ENCODE data around the gene ACTBL2.

The ACTBL2 gene

DNA sequence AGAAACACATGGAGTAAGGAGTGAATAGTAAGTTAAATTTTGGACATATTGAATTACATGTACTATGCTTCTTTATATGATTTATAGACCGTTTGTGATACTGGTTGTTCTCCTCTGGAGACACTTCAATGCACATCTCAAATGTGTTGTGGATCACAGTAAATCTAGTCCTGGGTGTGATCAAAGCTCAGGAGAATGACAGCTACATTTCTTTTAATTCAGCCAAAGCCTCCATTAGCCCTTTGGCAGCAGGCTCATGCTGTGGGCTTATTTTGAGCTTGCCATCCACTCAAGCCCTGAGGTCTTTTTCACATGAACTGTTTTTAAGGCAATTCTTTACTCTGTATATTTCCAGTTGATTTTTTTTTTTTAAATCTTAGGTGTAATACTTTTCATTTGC is 34.6 kb upstream of the ACTBL2 start:
- no peak for DNase-seq (ENCODE audit: low spot score)
- in situ Hi-C loops (cut with MboI; ENCODE audit: low sequenced_read_pairs, unreplicated experiment), result loop anchor here (25.0 kb wide), 1 partner anchor 945 kb away; the partner anchor contains the start of gene PLK2
- TF ChIP-seq, protein P1, sequence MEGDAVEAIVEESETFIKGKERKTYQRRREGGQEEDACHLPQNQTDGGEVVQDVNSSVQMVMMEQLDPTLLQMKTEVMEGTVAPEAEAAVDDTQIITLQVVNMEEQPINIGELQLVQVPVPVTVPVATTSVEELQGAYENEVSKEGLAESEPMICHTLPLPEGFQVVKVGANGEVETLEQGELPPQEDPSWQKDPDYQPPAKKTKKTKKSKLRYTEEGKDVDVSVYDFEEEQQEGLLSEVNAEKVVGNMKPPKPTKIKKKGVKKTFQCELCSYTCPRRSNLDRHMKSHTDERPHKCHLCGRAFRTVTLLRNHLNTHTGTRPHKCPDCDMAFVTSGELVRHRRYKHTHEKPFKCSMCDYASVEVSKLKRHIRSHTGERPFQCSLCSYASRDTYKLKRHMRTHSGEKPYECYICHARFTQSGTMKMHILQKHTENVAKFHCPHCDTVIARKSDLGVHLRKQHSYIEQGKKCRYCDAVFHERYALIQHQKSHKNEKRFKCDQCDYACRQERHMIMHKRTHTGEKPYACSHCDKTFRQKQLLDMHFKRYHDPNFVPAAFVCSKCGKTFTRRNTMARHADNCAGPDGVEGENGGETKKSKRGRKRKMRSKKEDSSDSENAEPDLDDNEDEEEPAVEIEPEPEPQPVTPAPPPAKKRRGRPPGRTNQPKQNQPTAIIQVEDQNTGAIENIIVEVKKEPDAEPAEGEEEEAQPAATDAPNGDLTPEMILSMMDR (IDR thresholded peaks at IDR 0.05; ENCODE audit: borderline replicate concordance, control extremely low read depth, extremely low read depth, insufficient read depth, missing control alignments), result no peak

DNA sequence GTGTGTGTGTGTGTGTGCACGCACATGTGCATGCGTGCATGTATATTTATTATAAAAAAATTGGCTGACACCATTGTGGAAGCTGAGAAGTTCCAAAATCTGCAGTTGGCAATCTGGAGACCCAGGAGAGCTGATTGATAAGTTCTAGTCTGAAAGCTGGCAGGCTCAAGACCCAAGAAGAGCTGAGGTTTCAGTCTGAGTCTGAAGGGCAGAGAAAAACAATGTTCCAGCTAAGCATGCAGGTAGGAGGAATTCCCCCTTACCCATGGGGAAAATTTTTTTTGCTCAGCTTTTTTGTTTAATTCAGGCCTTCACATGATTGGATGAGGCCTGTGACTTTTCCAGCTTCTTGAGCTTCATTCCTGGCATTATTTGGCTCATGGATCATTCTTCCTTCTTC is 31.2 kb upstream of the ACTBL2 start:
- TF ChIP-seq, protein P1 (IDR thresholded peaks at IDR 0.05; ENCODE audit: borderline replicate concordance, control extremely low read depth, extremely low read depth, insufficient read depth, missing control alignments), result no peak
- DNase-seq (ENCODE audit: low spot score), result no peak
- in situ Hi-C loops (cut with MboI; ENCODE audit: low sequenced_read_pairs, unreplicated experiment), result loop anchor here (25.0 kb wide), 1 partner anchor 949 kb away; the partner anchor contains the start of gene PLK2

DNA sequence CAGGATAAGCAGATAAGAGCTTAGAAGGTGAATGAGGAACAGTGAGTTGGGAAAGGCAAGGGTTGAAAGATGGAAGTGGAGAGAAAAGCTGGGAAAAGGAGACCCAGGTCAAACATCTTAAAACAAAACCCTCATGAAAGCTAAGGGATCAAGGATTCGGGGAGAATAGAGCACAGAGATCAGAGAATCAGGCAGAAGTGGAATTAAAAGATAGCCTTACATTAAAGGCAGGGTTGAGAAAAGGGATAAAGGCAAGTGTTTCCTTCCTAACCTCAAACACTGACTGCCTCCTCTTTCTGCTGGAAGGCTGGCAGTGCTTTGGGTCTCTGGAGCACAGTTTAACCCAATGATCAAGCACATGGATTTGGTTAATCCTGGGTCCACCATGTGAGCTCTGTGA is 28.7 kb upstream of the ACTBL2 start:
- in situ Hi-C loops (cut with MboI; ENCODE audit: low sequenced_read_pairs, unreplicated experiment), result loop anchor here (25.0 kb wide), 1 partner anchor 951 kb away; the partner anchor contains the start of gene PLK2
- TF ChIP-seq, protein P1 (IDR thresholded peaks at IDR 0.05; ENCODE audit: borderline replicate concordance, control extremely low read depth, extremely low read depth, insufficient read depth, missing control alignments), result no peak
- no peak for DNase-seq (ENCODE audit: low spot score)

DNA sequence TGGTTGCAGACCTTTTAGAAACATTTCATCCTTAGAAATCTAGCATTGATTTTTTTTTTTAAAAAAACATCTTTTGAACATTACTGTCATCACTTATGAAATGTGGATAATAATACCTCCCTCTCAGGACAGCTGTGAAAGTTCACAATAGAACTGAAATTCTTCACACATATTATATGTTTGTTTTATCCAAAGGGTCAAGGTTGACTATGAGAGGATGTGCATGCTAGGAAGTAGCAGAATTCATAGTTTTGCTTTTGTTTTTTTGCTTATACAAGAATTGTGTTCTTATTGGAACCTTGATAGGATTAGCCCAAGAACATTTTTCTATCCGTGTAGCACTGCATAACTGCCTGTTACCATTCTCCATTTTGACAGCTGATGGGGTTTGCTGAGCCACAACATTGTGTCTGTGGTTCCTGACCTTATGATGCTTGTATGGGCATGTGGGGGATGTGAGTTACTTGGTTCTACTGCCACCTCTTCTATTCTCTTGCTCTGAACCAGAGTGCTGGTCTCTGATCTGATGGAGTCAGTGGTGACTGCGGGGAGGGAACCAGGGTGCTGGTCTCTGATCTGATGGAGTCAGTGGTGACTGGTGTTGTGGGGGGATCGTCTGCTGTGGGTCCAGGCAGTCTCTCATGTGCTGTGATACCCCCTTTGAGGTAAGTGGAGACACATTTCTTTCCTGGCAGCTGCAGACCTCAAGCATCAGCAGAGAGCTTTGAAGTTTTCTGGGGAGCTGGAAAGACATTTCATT is 27.1 kb upstream of the ACTBL2 start:
- no peak for DNase-seq (ENCODE audit: low spot score)
- TF ChIP-seq, protein P1 (IDR thresholded peaks at IDR 0.05; ENCODE audit: borderline replicate concordance, control extremely low read depth, extremely low read depth, insufficient read depth, missing control alignments), result no peak
- in situ Hi-C loops (cut with MboI; ENCODE audit: low sequenced_read_pairs, unreplicated experiment), result loop anchor here (25.0 kb wide), 1 partner anchor 953 kb away; the partner anchor contains the start of gene PLK2

DNA sequence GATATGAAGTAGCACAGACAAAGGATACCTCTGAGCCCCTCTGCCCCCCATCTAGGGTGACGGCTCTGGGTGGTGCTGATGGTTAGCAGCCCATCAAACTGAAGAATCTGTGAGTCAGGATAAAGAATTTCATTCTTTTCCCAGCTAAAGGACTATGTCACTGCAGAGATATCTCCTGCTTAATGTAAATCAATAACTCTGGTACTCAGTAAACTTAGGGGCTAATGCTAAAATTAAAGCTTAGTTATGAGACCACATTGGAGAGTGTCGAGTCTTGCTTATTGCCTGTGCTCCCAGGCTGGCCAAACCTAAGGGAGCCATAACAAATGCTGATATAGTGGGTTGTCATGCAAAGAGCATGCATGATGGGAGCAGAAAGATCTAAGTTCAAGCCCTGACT is 25.6 kb upstream of the ACTBL2 start:
- TF ChIP-seq, protein P1 (IDR thresholded peaks at IDR 0.05; ENCODE audit: borderline replicate concordance, control extremely low read depth, extremely low read depth, insufficient read depth, missing control alignments), result no peak
- in situ Hi-C loops (cut with MboI; ENCODE audit: low sequenced_read_pairs, unreplicated experiment), result loop anchor here (25.0 kb wide), 1 partner anchor 954 kb away; the partner anchor contains the start of gene PLK2
- no peak for DNase-seq (ENCODE audit: low spot score)

DNA sequence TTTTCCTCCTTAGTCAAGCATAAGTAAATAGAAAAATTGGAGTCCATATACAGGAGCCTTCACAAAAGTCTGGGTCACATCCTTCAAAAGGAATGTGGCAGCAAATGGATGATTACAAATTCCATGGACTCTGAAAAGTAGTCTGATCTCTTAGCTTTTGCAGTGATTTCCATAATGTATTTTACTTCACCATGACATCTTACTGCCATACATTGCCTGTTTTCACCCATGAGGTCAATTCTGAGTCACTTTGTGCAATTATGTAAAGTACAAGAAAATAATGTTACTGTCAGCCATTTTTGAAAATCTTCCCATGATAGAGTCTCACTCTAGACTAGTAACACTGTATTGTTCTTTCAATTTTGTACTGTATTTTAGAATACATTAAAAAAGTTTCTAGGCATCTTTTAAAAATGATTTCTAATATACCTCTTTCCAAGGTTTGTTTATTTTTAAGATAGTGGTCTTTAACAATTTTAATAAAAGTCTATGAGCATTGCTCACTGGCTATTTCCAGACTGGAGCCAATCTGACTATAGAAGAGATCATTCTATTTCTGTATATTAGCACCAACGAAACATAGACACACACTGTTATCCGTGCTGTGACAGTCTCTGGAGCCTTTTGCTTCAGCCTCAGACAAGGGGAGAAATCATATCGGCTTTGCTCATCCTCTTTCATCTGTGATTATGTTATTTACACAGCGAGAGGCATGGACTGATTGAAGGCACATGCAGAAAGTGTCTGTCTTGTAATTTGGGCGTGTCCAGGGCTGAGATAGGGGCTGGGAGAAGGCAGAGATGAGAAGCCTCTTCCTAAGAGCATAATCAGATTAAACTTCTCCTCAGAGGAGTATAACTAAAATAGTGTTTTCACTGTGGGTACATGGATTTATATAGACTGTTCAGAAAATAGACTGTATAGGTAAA is 22.9 kb upstream of the ACTBL2 start:
- TF ChIP-seq, protein P1 (IDR thresholded peaks at IDR 0.05; ENCODE audit: borderline replicate concordance, control extremely low read depth, extremely low read depth, insufficient read depth, missing control alignments), result no peak
- in situ Hi-C loops (cut with MboI; ENCODE audit: low sequenced_read_pairs, unreplicated experiment), result loop anchor here (25.0 kb wide), 1 partner anchor 957 kb away; the partner anchor contains the start of gene PLK2

More for the DNA sequence above, 22.9 kb upstream of the ACTBL2 start:
- no peak for DNase-seq (ENCODE audit: low spot score)

Data from GM13976 (cell line).